Upper lobe of left lung (tissue), 6 donors: ENCODE data around the gene SPIRE2. TPM values are rescaled to one million over a fixed set of nuclear protein-coding genes. Genes with fewer than 3 reads are reported as not detected.
"Not testable (repeated sequence)": the region's sequence is repeated elsewhere in the genome, so short reads cannot be mapped to it uniquely, and the experiment has no call there.

Experiments
- ATAC-seq, 2 donors: fragments of 200-7000 bp; cut with Tn5 transposase; one replicate each; pipeline ENCODE4 v1.9.1; 2022; ENCODE audit warnings: mild to moderate bottlenecking in 2 of 2, moderate library complexity in 2 of 2; ENCODE audit not compliant: low FRiP score in 2 of 2
- DNase-seq, 2 donors: peaks; one replicate each; pipeline ENCODE4 v3.0.0-alpha.2; 2019 to 2020
- H3K27ac ChIP-seq, 4 donors: fragments of 200-600 bp; sonication (generic); one replicate each; pipeline ENCODE4 v1.5.1; 2016 to 2019
- H3K27me3 ChIP-seq, 4 donors: fragments of 200-600 bp; sonication (generic); one replicate each; pipeline ENCODE4 v1.5.1; 2017 to 2019
- H3K36me3 ChIP-seq, 4 donors: fragments of 200-600 bp; sonication (generic); one replicate each; pipeline ENCODE4 v1.5.1; 2016 to 2019
- H3K4me1 ChIP-seq, 4 donors: fragments of 200-600 bp; sonication (generic); one replicate each; pipeline ENCODE4 v1.5.1; 2018 to 2019
- H3K4me3 ChIP-seq, 4 donors: fragments of 200-600 bp; sonication (generic); one replicate each; pipeline ENCODE4 v1.5.1; 2017 to 2019; ENCODE audit warnings: mild to moderate bottlenecking in 2 of 4, moderate library complexity in 1 of 4
- H3K9me3 ChIP-seq, 4 donors: fragments of 200-600 bp; sonication (generic); one replicate each; pipeline ENCODE4 v1.5.1; 2018 to 2019
- EP300 ChIP-seq, 4 donors: sonication (generic); formaldehyde crosslinking; IDR thresholded peaks; one replicate each; pipeline ENCODE4 v1.5.1; 2017; ENCODE audit warnings: antibody characterized with exemption in 4 of 4, control low read depth in 2 of 4
- POLR2A ChIP-seq, 4 donors: fragments of 450-650 bp; IDR thresholded peaks; one replicate each; pipeline ENCODE4 v1.5.1; 2016 to 2017; ENCODE audit warnings: antibody characterized with exemption in 4 of 4, mild to moderate bottlenecking in 2 of 4
- POLR2AphosphoS5 ChIP-seq, 2 donors: sonication (generic); formaldehyde crosslinking; IDR thresholded peaks; one replicate each; pipeline ENCODE4 v1.5.1; 2017; ENCODE audit warnings: antibody characterized with exemption in 2 of 2
- WGBS, 2 donors: methylation state at CpG; one replicate each; pipeline ENCODE4 v1.1.5; 2017 to 2018; 5-methylcytosine and 5-hydroxymethylcytosine counted together
- total RNA-seq, 6 donors: library from RNA; depleted of rRNA in 4 of 6; stranded (reverse); fragments of >200 nt in 4 of 6; gene quantifications; one replicate each; pipeline versions ENCODE4 v1.1.0 to v1.2.1, GENCODE V29; 2016 to 2021
- TF ChIP-seq, protein P1 (sequence below), 6 experiments: fragments of 450-650 bp in 4 of 6; fragments of 200-600 bp in 2 of 6; sonication (generic) in 2 of 6; IDR thresholded peaks; one replicate each; pipeline ENCODE4 v1.5.1; 2016 to 2019; ENCODE audit warnings: antibody characterized with exemption in 6 of 6
- donor health status: DM: no; HTN: no; CAD: no; lungs with moderate emphysema.
- donor health status: DM: no; HTN: yes; CAD: no; lungs with severe emphysema.

Gene SPIRE2
- total RNA-seq, 6 donors from 2014 or later: 6.1 to 52.4 (median 14.7) TPM

DNA sequence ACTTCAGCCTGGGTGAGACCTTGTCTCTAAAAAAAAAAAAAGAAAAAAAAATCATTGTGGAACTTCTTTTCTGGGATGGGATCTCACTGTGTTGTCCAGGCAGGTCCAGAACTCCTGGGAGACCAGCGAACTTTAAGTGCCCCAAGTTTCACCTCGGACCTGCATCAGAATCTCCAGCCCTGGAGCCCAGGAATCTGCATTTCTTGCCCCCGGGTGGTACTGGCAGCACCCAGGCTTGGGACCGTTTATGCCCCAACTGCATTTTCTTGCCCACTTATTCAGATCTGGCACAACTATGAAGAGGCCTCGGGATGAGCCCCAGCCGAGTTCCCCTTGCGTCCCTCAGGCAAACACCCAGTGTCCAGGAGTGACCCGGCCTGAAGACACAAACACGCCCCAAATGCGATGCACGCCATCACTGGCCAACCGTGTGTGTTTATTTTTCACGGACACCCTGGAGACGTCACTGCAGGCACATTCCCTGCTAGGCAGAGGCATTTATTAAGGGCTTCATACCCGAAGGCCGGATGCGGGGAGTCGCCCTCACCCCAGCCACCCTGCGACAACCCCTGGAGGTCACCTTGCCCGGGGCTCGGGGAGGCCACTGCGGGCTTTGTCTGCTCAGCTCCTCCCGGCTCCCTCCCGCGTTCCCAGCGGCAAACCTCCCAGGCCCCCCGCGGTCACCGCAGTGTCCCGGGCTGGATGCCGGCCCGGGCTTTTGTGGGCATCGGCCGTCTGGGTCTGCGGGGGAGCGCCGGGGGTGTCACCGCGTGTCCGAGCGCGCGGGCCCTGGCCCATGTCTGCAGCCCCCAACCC is 684 bp upstream of the SPIRE2 start:
- 11 to 14% methylated on average over 12 to 22 of the region's 43 CpGs for WGBS, 2 donors

DNA sequence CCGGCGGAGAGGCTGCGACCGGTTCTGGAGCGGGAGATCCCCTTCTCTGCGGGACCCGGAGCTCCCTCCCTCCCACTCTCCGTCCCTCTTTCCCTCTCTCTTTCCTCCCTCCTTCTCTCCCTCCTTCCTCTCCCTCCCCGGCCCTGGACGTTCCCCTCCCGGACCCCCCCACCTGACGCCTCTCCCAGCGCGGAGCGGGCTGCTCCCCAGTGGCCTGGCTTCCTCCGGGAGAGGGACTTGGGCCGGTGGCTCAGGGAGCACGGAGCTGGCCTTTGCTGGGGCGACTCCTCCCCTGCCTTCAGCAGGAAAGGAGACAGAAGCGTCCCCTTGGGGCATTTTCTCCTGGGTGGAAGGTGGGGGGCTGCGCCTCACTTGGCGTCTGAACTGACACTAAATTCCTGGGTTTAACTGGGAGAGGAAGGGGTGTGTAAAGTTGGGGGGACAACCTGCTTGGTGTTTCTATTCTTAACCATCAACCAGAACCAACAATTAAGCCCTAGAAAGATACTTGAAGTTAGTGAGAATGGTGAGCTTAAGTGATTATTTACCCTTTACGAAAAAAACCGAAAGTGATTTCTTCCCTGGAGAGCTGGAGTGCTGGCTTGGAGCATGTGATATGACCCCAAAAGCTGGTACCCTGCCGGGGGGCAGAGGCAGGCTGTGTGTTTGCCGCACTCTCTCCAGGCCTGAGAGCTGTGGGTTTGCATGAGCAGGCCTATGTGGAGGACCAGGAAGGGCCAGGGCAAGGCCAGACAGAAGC is 775 bp downstream of the SPIRE2 start:
- Histone ChIP-seq H3K27ac (peak overlapping the region in 2 of 4 donors; percentile 32 to 40), H3K36me3 (no peaks in the 10 kb centered on the region), H3K4me1 (peaks cover 15 to 29% (median 18%) of the 10 kb centered on the region in 4 donors), H3K9me3 (no peaks in the 10 kb centered on the region), H3K27me3 (no peaks in the 10 kb centered on the region), H3K4me3 (peak overlapping the region in 3 of 4 donors; percentile 49 to 59 (median 56))
- TF ChIP-seq POLR2AphosphoS5 (IDR thresholded peaks at IDR 0.05) (no peak), POLR2A (IDR thresholded peaks at IDR 0.05) (no peak), EP300 (IDR thresholded peaks at IDR 0.05) (no peak)
- WGBS, 2 donors: 22 to 27% methylated on average over 17 to 25 of the region's 26 CpGs
- DNase-seq (no peak), ATAC-seq (no peak)

More for the DNA sequence above, 684 bp upstream of the SPIRE2 start:
- no peak for TF ChIP-seq EP300 (IDR thresholded peaks at IDR 0.05)
- TF ChIP-seq POLR2A (IDR thresholded peaks at IDR 0.05): peak in 2 of 4 donors; percentile 48 to 53
- no peaks in the 10 kb centered on the region for H3K36me3 ChIP-seq
- peak overlapping the region; percentile 18 to 63 (median 54) for H3K4me3 ChIP-seq
- peaks cover 18 to 29% (median 20%) of the 10 kb centered on the region in 4 donors for H3K4me1 ChIP-seq
- no peaks in the 10 kb centered on the region for H3K9me3 ChIP-seq
- no peaks in the 10 kb centered on the region for H3K27me3 ChIP-seq
- DNase-seq: peak in 1 of 2 donors; percentile 44
- ATAC-seq: peak; percentile 60 to 84
- H3K27ac ChIP-seq: peak overlapping the region; percentile 64 to 76 (median 69)

DNA sequence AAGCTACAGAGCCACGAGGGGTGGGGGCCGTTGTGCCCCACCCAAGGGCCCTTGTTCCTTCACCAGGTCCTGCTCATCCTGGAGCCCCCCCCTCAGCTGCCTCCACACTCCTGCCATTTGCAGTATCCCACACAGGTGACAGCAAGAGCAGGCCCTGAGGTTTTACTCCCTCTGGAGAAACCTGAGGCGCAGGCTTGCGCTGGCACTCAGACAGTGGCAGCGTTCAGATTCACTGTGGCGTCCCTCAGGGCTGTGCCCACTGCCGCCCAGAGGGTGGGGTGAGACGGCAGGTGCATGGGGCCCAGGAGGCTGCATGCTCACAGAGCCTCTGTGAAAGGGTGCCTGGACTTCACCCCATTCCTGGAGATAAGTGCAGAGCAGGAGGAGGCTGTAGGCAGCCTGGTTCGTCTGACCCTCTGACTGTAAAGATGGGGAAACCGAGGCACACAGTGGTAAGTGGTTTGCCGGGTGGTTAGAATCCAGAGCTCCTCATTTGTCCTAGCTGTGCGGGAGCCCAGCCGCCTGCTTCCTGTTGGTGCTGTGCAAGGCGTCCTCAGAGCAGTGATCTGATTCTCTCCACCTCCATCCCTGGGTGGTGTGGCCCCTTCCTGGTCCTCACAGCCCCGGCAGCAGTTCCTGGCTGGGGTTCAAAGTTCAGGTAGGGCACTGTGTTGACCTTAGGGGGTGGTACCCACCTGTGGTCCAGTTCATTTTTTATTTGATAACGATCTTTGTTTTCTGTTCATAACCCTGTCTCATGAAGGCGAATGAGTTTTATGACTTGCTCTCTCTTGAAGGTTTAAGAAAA is 1.6 kb downstream of the SPIRE2 start:
- no peak for DNase-seq
- Histone ChIP-seq H3K27ac (no peak overlapping the region), H3K4me3 (no peak overlapping the region), H3K27me3 (no peaks in the 10 kb centered on the region), H3K36me3 (no peaks in the 10 kb centered on the region), H3K9me3 (no peaks in the 10 kb centered on the region), H3K4me1 (peaks cover 15 to 29% (median 18%) of the 10 kb centered on the region in 4 donors)
- ATAC-seq: no peak
- WGBS, 2 donors: 69 to 90% methylated on average over 4 to 17 of the region's 17 CpGs
- TF ChIP-seq, protein P1, sequence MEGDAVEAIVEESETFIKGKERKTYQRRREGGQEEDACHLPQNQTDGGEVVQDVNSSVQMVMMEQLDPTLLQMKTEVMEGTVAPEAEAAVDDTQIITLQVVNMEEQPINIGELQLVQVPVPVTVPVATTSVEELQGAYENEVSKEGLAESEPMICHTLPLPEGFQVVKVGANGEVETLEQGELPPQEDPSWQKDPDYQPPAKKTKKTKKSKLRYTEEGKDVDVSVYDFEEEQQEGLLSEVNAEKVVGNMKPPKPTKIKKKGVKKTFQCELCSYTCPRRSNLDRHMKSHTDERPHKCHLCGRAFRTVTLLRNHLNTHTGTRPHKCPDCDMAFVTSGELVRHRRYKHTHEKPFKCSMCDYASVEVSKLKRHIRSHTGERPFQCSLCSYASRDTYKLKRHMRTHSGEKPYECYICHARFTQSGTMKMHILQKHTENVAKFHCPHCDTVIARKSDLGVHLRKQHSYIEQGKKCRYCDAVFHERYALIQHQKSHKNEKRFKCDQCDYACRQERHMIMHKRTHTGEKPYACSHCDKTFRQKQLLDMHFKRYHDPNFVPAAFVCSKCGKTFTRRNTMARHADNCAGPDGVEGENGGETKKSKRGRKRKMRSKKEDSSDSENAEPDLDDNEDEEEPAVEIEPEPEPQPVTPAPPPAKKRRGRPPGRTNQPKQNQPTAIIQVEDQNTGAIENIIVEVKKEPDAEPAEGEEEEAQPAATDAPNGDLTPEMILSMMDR (IDR thresholded peaks at IDR 0.05): no peak
- TF ChIP-seq EP300 (IDR thresholded peaks at IDR 0.05) (no peak), POLR2A (IDR thresholded peaks at IDR 0.05) (no peak), POLR2AphosphoS5 (IDR thresholded peaks at IDR 0.05) (no peak)

DNA sequence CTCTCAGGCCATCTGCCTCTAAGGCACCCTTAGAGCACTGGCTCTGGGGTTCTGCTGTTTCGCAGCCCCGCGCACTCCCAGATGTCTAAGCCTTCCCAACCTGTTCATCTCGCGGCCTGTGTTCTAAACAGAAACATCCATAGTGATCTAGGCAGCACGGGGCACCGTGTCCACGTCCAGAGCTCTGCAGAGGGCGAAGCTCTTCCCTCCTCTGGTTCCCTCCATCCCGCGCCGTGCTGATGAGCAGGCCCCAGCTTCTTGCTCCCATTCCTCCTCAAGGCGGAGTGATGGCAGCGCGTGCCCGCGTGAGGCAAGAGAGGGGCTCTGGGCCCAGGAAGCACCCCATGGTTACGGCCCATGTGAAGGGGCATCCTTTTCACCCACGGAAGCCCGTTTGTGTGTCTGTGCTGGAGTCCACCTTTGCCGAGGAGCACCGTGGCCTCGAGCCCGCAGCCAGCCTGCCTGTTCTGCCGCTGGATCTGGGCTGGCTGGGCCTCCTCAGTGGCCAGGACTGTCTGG is 3.6 kb downstream of the SPIRE2 start:
- TF ChIP-seq POLR2AphosphoS5 (IDR thresholded peaks at IDR 0.05) (no peak), POLR2A (IDR thresholded peaks at IDR 0.05) (no peak), EP300 (IDR thresholded peaks at IDR 0.05) (no peak)
- TF ChIP-seq, protein P1 (IDR thresholded peaks at IDR 0.05): no peak
- 91 to 92% methylated on average over 19 to 25 of the region's 25 CpGs for WGBS, 2 donors
- Histone ChIP-seq H3K27ac (no peak overlapping the region), H3K4me3 (no peak overlapping the region), H3K9me3 (no peaks in the 10 kb centered on the region), H3K4me1 (peaks cover 16 to 29% (median 18%) of the 10 kb centered on the region in 4 donors), H3K36me3 (no peaks in the 10 kb centered on the region), H3K27me3 (no peaks in the 10 kb centered on the region)
- DNase-seq (no peak), ATAC-seq (no peak)

DNA sequence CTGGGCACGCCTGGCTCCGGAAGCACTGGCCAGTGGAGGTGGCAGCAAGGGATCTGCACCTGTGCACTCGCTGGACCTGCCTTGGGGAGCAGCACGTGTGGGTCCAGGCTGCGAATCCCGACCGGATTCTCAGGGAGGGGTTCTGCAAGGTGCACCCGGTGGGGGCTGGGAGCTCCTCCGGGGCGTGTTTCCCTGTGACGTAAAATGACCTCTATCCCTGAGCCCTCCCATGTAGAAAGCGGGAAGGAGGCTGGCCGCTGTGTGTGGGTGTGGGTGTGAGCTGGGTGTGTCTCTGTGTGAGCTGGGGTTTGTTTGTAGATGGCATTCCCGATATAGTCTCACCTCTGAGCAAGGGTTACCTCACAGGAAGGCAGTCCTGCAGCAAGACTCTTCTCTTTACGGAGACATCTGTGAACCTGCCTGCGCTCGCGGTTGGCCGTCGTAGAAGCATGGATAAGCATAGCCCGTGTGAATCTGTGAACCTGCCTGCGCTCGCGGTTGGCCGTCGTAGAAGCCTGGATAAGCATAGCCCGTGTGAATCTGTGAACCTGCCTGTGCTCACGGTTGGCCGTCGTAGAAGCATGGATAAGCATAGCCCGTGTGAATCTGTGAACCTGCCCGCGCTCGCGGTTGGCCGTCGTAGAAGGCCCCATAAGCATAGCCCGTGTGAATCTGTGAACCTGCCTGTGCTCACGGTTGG is 5.5 kb downstream of the SPIRE2 start:
- WGBS, 2 donors: 90 to 96% methylated on average over 35 to 39 of the region's 39 CpGs
- H3K27ac ChIP-seq, ATAC-seq, H3K27me3 ChIP-seq, DNase-seq, H3K36me3 ChIP-seq, H3K9me3 ChIP-seq, H3K4me3 ChIP-seq: not testable (repeated sequence)
- H3K4me1 ChIP-seq: peaks cover 10 to 29% (median 16%) of the 10 kb centered on the region in 4 donors

DNA sequence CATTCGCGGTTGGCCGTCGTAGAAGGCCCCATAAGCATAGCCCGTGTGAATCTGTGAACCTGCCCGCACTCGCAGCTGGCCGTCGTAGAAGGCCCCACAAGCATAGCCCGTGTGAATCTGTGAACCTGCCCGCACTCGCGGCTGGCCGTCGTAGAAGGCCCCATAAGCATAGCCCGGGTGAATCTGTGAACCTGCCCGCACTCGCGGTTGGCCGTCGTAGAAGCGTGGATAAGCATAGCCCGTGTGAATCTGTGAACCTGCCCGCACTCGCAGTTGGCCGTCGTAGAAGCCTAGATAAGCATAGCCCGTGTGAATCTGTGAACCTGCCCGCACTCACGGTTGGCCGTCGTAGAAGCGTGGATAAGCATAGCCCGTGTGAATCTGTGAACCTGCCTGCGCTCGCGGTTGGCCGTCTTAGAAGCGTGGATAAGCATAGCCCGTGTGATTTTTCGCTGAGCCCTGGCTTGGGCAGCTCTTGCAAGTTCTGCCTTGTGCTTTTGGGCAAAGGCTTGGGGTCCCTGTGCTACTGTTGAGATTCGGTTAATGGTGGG is 6.6 kb downstream of the SPIRE2 start:
- peaks cover 6 to 19% (median 12%) of the 10 kb centered on the region in 4 donors for H3K4me1 ChIP-seq
- H3K27me3 ChIP-seq, H3K9me3 ChIP-seq, H3K36me3 ChIP-seq, H3K4me3 ChIP-seq, ATAC-seq, DNase-seq, H3K27ac ChIP-seq: not testable (repeated sequence)
- 97 to 98% methylated on average over 30 to 42 of the region's 42 CpGs for WGBS, 2 donors

DNA sequence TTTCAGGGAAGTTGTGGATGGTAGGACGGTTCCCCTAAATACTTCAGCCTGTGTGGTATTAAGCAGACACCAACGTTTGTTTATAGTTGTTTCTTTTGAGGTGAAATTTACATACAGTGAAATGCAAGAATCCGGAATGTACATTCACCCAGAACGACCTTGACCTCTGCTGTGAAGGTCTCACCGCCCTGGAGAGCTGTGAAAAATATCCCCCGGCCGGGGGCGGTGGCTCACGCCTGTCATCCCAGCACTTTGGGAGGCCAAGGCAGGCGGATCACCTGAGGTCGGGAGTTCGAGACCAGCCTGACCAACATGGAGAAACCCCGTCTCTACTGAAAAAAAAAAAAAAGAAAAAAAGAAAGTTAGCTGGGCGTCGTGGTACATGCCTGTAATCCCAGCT is 8.2 kb downstream of the SPIRE2 start:
- H3K27ac ChIP-seq, H3K9me3 ChIP-seq, H3K4me3 ChIP-seq, H3K27me3 ChIP-seq, DNase-seq, H3K36me3 ChIP-seq, ATAC-seq: not testable (repeated sequence)
- H3K4me1 ChIP-seq: peaks cover 6 to 18% (median 12%) of the 10 kb centered on the region in 4 donors
- WGBS, 2 donors: 84 to 86% methylated on average over 15 of the region's 15 CpGs
